Neural cell (in vitro differentiated cells): ENCODE data around the gene CELSR1. TPM values are rescaled to one million over a fixed set of nuclear protein-coding genes. Genes with fewer than 3 reads are reported as not detected.

Experiments
- H2AFZ ChIP-seq: fragments of 200-600, 300-800 bp; sonication (generic), shearing (Covaris generic); 2 replicates; pipeline ENCODE4 v1.6.0; 2014; ENCODE audit warnings: low read depth, mild to moderate bottlenecking, antibody characterized with exemption, low read length, moderate library complexity
- H3F3A ChIP-seq: fragments of 200-600 bp; shearing (Covaris generic); 2 replicates; pipeline ENCODE4 v1.6.1; 2016; ENCODE audit warnings: mild to moderate bottlenecking, moderate library complexity, mixed read lengths, antibody characterized with exemption, low read length; ENCODE audit not compliant: insufficient read depth, poor library complexity, severe bottlenecking
- H3K27ac ChIP-seq: fragments of 200-600, 300-800 bp; sonication (generic), shearing (Covaris generic); 2 replicates; pipeline ENCODE4 v1.5.1; 2014; ENCODE audit warnings: mild to moderate bottlenecking, low read length, moderate library complexity
- H3K27me3 ChIP-seq: fragments of 300-800, 200-600 bp; sonication (generic), shearing (Covaris generic); 2 replicates; pipeline ENCODE4 v1.6.0; 2014; ENCODE audit warnings: mild to moderate bottlenecking, low read depth, low read length, moderate library complexity; ENCODE audit not compliant: insufficient read depth
- H3K36me3 ChIP-seq: fragments of 300-800, 200-600 bp; sonication (generic), shearing (Covaris generic); 2 replicates; pipeline ENCODE4 v1.5.1; 2014; ENCODE audit warnings: mild to moderate bottlenecking, antibody characterized with exemption, low read length, moderate library complexity; ENCODE audit not compliant: insufficient read depth
- H3K4me2 ChIP-seq: fragments of 300-800, 200-600 bp; sonication (generic), shearing (Covaris generic); 2 replicates; pipeline ENCODE4 v1.6.0; 2014; ENCODE audit warnings: mild to moderate bottlenecking, low read length
- H3K4me3 ChIP-seq: fragments of 300-800, 200-600 bp; sonication (generic), shearing (Covaris generic); 2 replicates; pipeline ENCODE4 v1.5.1; 2014; ENCODE audit warnings: mild to moderate bottlenecking, low read length, moderate library complexity
- H3K79me2 ChIP-seq: fragments of 200-600 bp; shearing (Covaris generic); replicated peaks from 2 replicates; pipeline ENCODE4 v1.6.0; 2014; ENCODE audit warnings: mild to moderate bottlenecking, low read length, moderate library complexity; ENCODE audit not compliant: insufficient read depth
- H3K9ac ChIP-seq: fragments of 300-800, 200-600 bp; sonication (generic), shearing (Covaris generic); 2 replicates; pipeline ENCODE4 v1.6.1; 2016; ENCODE audit warnings: mild to moderate bottlenecking, low read length, mixed read lengths
- H3K9me2 ChIP-seq: fragments of 200-600 bp; shearing (Covaris generic); 2 replicates; pipeline ENCODE4 v1.6.1; 2016; ENCODE audit warnings: mild to moderate bottlenecking, low read length, mixed read lengths; ENCODE audit not compliant: insufficient read depth
- H3K9me3 ChIP-seq: fragments of 200-600, 300-800 bp; sonication (generic), shearing (Covaris generic); 2 replicates; pipeline ENCODE4 v1.6.1; 2016; ENCODE audit warnings: mild to moderate bottlenecking, mixed run types, low read length, moderate library complexity, mixed read lengths
- H4K20me1 ChIP-seq: fragments of 200-600 bp; shearing (Covaris generic); 2 replicates; pipeline ENCODE4 v1.6.1; 2016; ENCODE audit warnings: mild to moderate bottlenecking, mixed run types; ENCODE audit not compliant: insufficient read depth
- CTCF ChIP-seq: fragments of 450-650 bp; IDR thresholded peaks from 2 replicates; pipeline ENCODE4 v1.5.1; 2014; ENCODE audit warnings: antibody characterized with exemption, mild to moderate bottlenecking, moderate library complexity; ENCODE audit not compliant: poor library complexity, severe bottlenecking
- EP300 ChIP-seq: fragments of 450-650 bp; conservative IDR thresholded peaks from 2 replicates; pipeline ENCODE4 v1.6.1; 2014; ENCODE audit warnings: antibody characterized with exemption, mild to moderate bottlenecking, moderate library complexity; ENCODE audit not compliant: poor library complexity, severe bottlenecking
- EZH2 ChIP-seq: fragments of 200-600, 300-800 bp; shearing (Covaris generic), sonication (generic); IDR thresholded peaks from 2 replicates; pipeline ENCODE4 v1.6.1; 2014; ENCODE audit warnings: antibody characterized with exemption, low read length, borderline replicate concordance, mild to moderate bottlenecking; ENCODE audit not compliant: insufficient read depth, poor library complexity, severe bottlenecking
- MXI1 ChIP-seq: fragments of 450-650 bp; conservative IDR thresholded peaks from 2 replicates; pipeline ENCODE4 v1.6.1; 2014; ENCODE audit warnings: antibody characterized with exemption, mild to moderate bottlenecking; ENCODE audit not compliant: poor library complexity, severe bottlenecking
- POLR2AphosphoS5 ChIP-seq: IDR thresholded peaks from 2 replicates; pipeline ENCODE4 v1.6.1; 2012
- RAD21 ChIP-seq: fragments of 450-650 bp; conservative IDR thresholded peaks from 2 replicates; pipeline ENCODE4 v1.6.1; 2014; ENCODE audit warnings: antibody characterized with exemption, mild to moderate bottlenecking, moderate library complexity
- REST ChIP-seq: IDR thresholded peaks from 2 replicates; pipeline ENCODE4 v1.6.1; 2012; ENCODE audit warnings: borderline replicate concordance
- SMC3 ChIP-seq: fragments of 450-650 bp; conservative IDR thresholded peaks from 2 replicates; pipeline ENCODE4 v1.6.1; 2014; ENCODE audit warnings: antibody characterized with exemption, mild to moderate bottlenecking, moderate library complexity; ENCODE audit not compliant: poor library complexity
- TAF1 ChIP-seq: IDR thresholded peaks from 2 replicates; pipeline ENCODE4 v1.6.1; 2012; ENCODE audit warnings: low read depth
- polyA plus RNA-seq: library from polyadenylated mRNA; depleted of rRNA; stranded (reverse); fragments of >200 nt; gene quantifications from 2 replicates; pipeline ENCODE4 v1.2.3, GENCODE V29; 2014

Gene CELSR1
- polyA plus RNA-seq, 1 donor from 2014 or later: 0.14 TPM

GRCh38 chr22:46391486-46392136 lies 145.8 kb downstream of the CELSR1 start:
- Histone ChIP-seq H3K4me3 (no peak overlapping the region), H3K36me3 (no peaks in the 10 kb centered on the region), H3K27ac (no peak overlapping the region), H3K27me3 (no peaks in the 10 kb centered on the region), H3K9ac (no peak overlapping the region), H2AFZ (no peak overlapping the region), H3F3A (no peaks in the 10 kb centered on the region), H3K4me2 (no peak overlapping the region), H3K9me3 (no peaks in the 10 kb centered on the region), H3K9me2 (no peaks in the 10 kb centered on the region), H3K79me2 (no peaks in the 10 kb centered on the region), H4K20me1 (no peaks in the 10 kb centered on the region)
- TF ChIP-seq POLR2AphosphoS5: no peak
- no peak for TF ChIP-seq REST
- TF ChIP-seq SMC3: no peak
- TF ChIP-seq EZH2: no peak
- TF ChIP-seq RAD21: no peak
- TF ChIP-seq CTCF: no peak
- TF ChIP-seq MXI1: no peak
- no peak for TF ChIP-seq EP300
- no peak for TF ChIP-seq TAF1

GRCh38 chr22:46390652-46391301 lies 146.6 kb downstream of the CELSR1 start:
- no peaks in the 10 kb centered on the region for H3K36me3 ChIP-seq
- no peaks in the 10 kb centered on the region for H3K79me2 ChIP-seq
- H3K4me2 ChIP-seq: no peak overlapping the region
- no peaks in the 10 kb centered on the region for H3K9me2 ChIP-seq
- H3K27ac ChIP-seq: no peak overlapping the region
- H2AFZ ChIP-seq: no peak overlapping the region
- no peaks in the 10 kb centered on the region for H3K27me3 ChIP-seq
- no peak for TF ChIP-seq TAF1
- no peak for TF ChIP-seq EZH2
- TF ChIP-seq REST: no peak
- no peak for TF ChIP-seq RAD21
- no peak for TF ChIP-seq MXI1
- no peak for TF ChIP-seq CTCF
- no peak for TF ChIP-seq POLR2AphosphoS5
- no peak overlapping the region for H3K9ac ChIP-seq
- no peaks in the 10 kb centered on the region for H4K20me1 ChIP-seq
- H3F3A ChIP-seq: no peaks in the 10 kb centered on the region
- no peaks in the 10 kb centered on the region for H3K9me3 ChIP-seq
- no peak overlapping the region for H3K4me3 ChIP-seq
